Lung (tissue), 12 donors: ENCODE data around the gene KIF26B. TPM values are rescaled to one million over a fixed set of nuclear protein-coding genes. Genes with fewer than 3 reads are reported as not detected.

Source experiments
- ATAC-seq: fragments of 200-7000 bp; cut with Tn5 transposase; one replicate; pipeline ENCODE4 v1.9.1; 2020; ENCODE audit warnings: moderate number of reproducible peaks; ENCODE audit not compliant: insufficient read depth, low FRiP score
- DNase-seq, 3 donors: peaks; one replicate each; pipeline ENCODE4 v3.0.0-alpha.2; 2013 to 2017
- H3K27ac ChIP-seq, 2 donors: one replicate each; pipeline ENCODE4 v1.5.1; 2013; ENCODE audit warnings: mild to moderate bottlenecking in 2 of 2, moderate library complexity in 2 of 2, control low read depth in 1 of 2, inconsistent platforms in 1 of 2, low read depth in 1 of 2, low read length in 1 of 2
- H3K27me3 ChIP-seq, 3 donors: one replicate each; pipeline ENCODE4 v1.5.1; 2013; ENCODE audit warnings: low read length in 2 of 3; ENCODE audit not compliant: control insufficient read depth in 3 of 3, insufficient read depth in 3 of 3
- H3K36me3 ChIP-seq, 4 donors: one replicate each; pipeline ENCODE4 v1.5.1; 2013; ENCODE audit warnings: low read length in 4 of 4, mild to moderate bottlenecking in 1 of 4, moderate library complexity in 1 of 4; ENCODE audit not compliant: control insufficient read depth in 4 of 4, insufficient read depth in 4 of 4
- H3K4me1 ChIP-seq, 5 donors: one replicate each; pipeline ENCODE4 v1.5.1; 2013; ENCODE audit warnings: low read length in 5 of 5, mild to moderate bottlenecking in 2 of 5, moderate library complexity in 1 of 5; ENCODE audit not compliant: control insufficient read depth in 5 of 5, insufficient read depth in 5 of 5
- H3K4me3 ChIP-seq: one replicate; pipeline ENCODE4 v1.5.1; 2013; ENCODE audit warnings: mild to moderate bottlenecking, control low read depth, moderate library complexity
- H3K9ac ChIP-seq, 2 donors: one replicate each; pipeline ENCODE4 v1.5.1; 2013; ENCODE audit warnings: low read length in 2 of 2, control low read depth in 1 of 2; ENCODE audit not compliant: insufficient read depth in 1 of 2
- H3K9me3 ChIP-seq, 4 donors: one replicate each; pipeline ENCODE4 v1.5.1; 2013; ENCODE audit warnings: low read length in 3 of 4, mild to moderate bottlenecking in 1 of 4, moderate library complexity in 1 of 4; ENCODE audit not compliant: control insufficient read depth in 4 of 4, insufficient read depth in 3 of 4
- WGBS, 2 donors: extraction: QIAGEN DNeasy Blood & Tissue Kit; methylation state at CpG; one replicate each; pipeline ENCODE4 v1.1.7; 2013; 5-methylcytosine and 5-hydroxymethylcytosine counted together
- polyA plus RNA-seq, 2 donors: library from polyadenylated mRNA; stranded (reverse); fragments of 200-250 nt; gene quantifications; one replicate each; pipeline ENCODE4 v1.2.1, GENCODE V29; 2013
- total RNA-seq, 2 donors: library from RNA; depleted of rRNA in 1 of 2; stranded (reverse); fragments of >200 nt in 1 of 2; gene quantifications; one replicate each; pipeline ENCODE4 v1.2.1, GENCODE V29; 2014 to 2021
- TF ChIP-seq, protein P1 (sequence below): IDR thresholded peaks from 2 replicates; pipeline ENCODE4 v1.5.1; 2012; ENCODE audit warnings: mild to moderate bottlenecking; ENCODE audit errors: control extremely low read depth, extremely low read depth
- donor health status: control.
- donor health status: control.
- donor health status: Bipolar disorder and iron deficiency.
- donor health status: healthy.
- donor health status: DM: yes; HTN: yes; CAD: no.

Gene KIF26B
- total and polyA plus RNA-seq, 4 donors = 0.61 to 6.7 (median 2.2) TPM

DNA sequence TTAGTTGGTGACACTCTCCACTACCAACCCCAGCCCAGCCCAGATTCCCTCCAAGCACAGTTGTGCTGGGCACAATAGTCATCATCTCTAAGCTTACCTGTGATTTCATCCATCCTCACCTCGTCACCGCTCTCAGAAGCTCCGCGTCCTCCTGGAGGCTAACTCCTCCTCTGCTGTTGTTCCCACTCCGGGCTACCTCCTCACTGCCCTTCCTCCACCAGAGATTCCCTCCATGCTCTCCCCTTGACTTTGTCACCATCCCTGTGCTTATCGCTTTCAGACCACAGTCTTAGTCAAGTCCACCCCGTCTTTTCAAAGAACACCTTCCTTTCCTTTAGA, 47.0 kb upstream of the KIF26B start:
- Histone ChIP-seq H3K9me3 (no peaks in the 10 kb centered on the region), H3K27me3 (no peaks in the 10 kb centered on the region), H3K4me3 (no peak overlapping the region), H3K4me1 (peaks cover 0 to 5% (median 0%) of the 10 kb centered on the region in 5 donors), H3K27ac (no peak overlapping the region), H3K36me3 (no peaks in the 10 kb centered on the region), H3K9ac (no peak overlapping the region)
- TF ChIP-seq, protein P1, sequence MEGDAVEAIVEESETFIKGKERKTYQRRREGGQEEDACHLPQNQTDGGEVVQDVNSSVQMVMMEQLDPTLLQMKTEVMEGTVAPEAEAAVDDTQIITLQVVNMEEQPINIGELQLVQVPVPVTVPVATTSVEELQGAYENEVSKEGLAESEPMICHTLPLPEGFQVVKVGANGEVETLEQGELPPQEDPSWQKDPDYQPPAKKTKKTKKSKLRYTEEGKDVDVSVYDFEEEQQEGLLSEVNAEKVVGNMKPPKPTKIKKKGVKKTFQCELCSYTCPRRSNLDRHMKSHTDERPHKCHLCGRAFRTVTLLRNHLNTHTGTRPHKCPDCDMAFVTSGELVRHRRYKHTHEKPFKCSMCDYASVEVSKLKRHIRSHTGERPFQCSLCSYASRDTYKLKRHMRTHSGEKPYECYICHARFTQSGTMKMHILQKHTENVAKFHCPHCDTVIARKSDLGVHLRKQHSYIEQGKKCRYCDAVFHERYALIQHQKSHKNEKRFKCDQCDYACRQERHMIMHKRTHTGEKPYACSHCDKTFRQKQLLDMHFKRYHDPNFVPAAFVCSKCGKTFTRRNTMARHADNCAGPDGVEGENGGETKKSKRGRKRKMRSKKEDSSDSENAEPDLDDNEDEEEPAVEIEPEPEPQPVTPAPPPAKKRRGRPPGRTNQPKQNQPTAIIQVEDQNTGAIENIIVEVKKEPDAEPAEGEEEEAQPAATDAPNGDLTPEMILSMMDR = no peak
- DNase-seq (no peak), ATAC-seq (no peak)
- WGBS, 2 donors = 94 to 98% methylated on average over 7 of the region's 7 CpGs

- ATAC-seq = no peak
- Histone ChIP-seq H3K36me3 (no peaks in the 10 kb centered on the region), H3K27ac (no peak overlapping the region), H3K4me1 (peaks cover 0 to 5% (median 0%) of the 10 kb centered on the region in 5 donors), H3K9ac (no peak overlapping the region), H3K27me3 (no peaks in the 10 kb centered on the region), H3K4me3 (no peak overlapping the region), H3K9me3 (no peaks in the 10 kb centered on the region)
- DNase-seq = no peak
- 84 to 86% methylated on average over 4 of the region's 4 CpGs for WGBS, 2 donors
- TF ChIP-seq, protein P1 = no peak
These were observed 46.5 kb upstream of the KIF26B start for GRCh38 chr1:245108246-245108645.

GRCh38 chr1:245108909-245109308, 45.9 kb upstream of the KIF26B start:
- no peak for DNase-seq
- H3K27me3 ChIP-seq = no peaks in the 10 kb centered on the region
- H3K4me1 ChIP-seq = peaks cover 0 to 5% (median 0%) of the 10 kb centered on the region in 5 donors
- H3K4me3 ChIP-seq = no peak overlapping the region
- H3K9ac ChIP-seq = no peak overlapping the region
- H3K27ac ChIP-seq = no peak overlapping the region
- H3K9me3 ChIP-seq = no peaks in the 10 kb centered on the region
- no peaks in the 10 kb centered on the region for H3K36me3 ChIP-seq
- TF ChIP-seq, protein P1 = no peak
- ATAC-seq = no peak
- 45 to 57% methylated on average over 7 of the region's 7 CpGs for WGBS, 2 donors

GRCh38 chr1:245110406-245110805, 44.4 kb upstream of the KIF26B start:
- Histone ChIP-seq H3K9me3 (no peaks in the 10 kb centered on the region), H3K36me3 (no peaks in the 10 kb centered on the region), H3K4me1 (peaks cover 0 to 5% (median 0%) of the 10 kb centered on the region in 5 donors), H3K9ac (no peak overlapping the region), H3K27ac (no peak overlapping the region), H3K4me3 (no peak overlapping the region), H3K27me3 (no peaks in the 10 kb centered on the region)
- ATAC-seq (no peak), DNase-seq (no peak)
- 98% methylated on average over 2 of the region's 2 CpGs for WGBS, 2 donors
- TF ChIP-seq, protein P1 = no peak
